ENCODE measurements around the gene PDE7B. TPM values are rescaled to one million over a fixed set of nuclear protein-coding genes. Genes with fewer than 3 reads are reported as not detected.

The PDE7B gene
- total and polyA plus RNA-seq, 2 of the 8 experiments (the other 6 are each of a cell fraction or from before 2014, with no cell fraction given), result not detected

DNA sequence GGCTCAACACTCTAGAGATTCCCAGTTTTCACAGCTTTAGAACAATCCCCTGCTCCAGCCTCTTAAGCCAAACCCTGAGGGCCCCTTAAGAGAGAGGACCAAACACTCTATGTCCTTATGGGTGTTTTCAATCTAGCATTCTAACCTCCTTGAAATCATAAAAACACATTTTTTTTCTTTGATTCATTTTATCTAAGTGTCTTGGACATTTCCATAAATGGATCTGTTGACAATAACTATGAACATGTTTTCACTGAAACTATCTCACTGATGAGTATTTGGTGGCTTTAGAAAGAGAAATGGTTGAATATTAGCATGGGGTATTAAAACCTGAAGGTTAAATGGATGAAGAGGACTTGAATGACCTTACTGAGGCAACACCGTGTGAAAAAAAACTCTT is 27.6 kb upstream of the PDE7B start (continued):
- TF ChIP-seq JUND (IDR thresholded peaks at IDR 0.05; ENCODE audit: low read length), result no peak

All from H1 (cell line).